PC-9 (cell line): ENCODE measurements around the gene NT5DC3. TPM values are rescaled to one million over a fixed set of nuclear protein-coding genes. Genes with fewer than 3 reads are reported as not detected.

Experiments used
- BruUV-seq: library from RNA; stranded (reverse); fragments of 400-500 nt; replicated peaks from 2 replicates; lab custom pipeline; 2021; lab: Mats Ljungman, UMichigan
- CTCF ChIA-PET: fragments of 300-600 bp; sonication (Branson Sonifier 250); formaldehyde crosslinking; loops from one replicate; lab custom pipeline; 2022; ENCODE audit warnings: antibody characterized with exemption; lab: Charles Lee
- POLR2A ChIA-PET: fragments of 300-600 bp; sonication (Branson Sonifier 250); formaldehyde crosslinking; loops from one replicate; lab custom pipeline; 2022; ENCODE audit warnings: antibody characterized with exemption; ENCODE audit not compliant: unreplicated experiment; lab: Charles Lee
- DNase-seq, 2 experiments: peaks; one replicate each; pipeline versions ENCODE4 v3.0.0 to v3.0.0-alpha.2; 2015 to 2022; ENCODE audit warnings: mixed read lengths in 1 of 2
- H2AFZ ChIP-seq: fragments of 200-600 bp; sonication (generic); 2 replicates; pipeline ENCODE4 v1.8.1; 2017; ENCODE audit warnings: antibody characterized with exemption
- H3F3A ChIP-seq: fragments of 200-600 bp; sonication (generic); 2 replicates; pipeline ENCODE4 v1.8.1; 2017; ENCODE audit warnings: antibody characterized with exemption, mild to moderate bottlenecking, low read depth; ENCODE audit not compliant: insufficient read depth
- H3K27ac ChIP-seq: fragments of 200-600 bp; sonication (generic); 2 replicates; pipeline ENCODE4 v1.6.1; 2016; ENCODE audit warnings: mixed run types
- H3K27me3 ChIP-seq: fragments of 200-600 bp; sonication (generic); 2 replicates; pipeline ENCODE4 v1.6.1; 2016; ENCODE audit warnings: low read depth, mixed run types; ENCODE audit not compliant: insufficient read depth
- H3K36me3 ChIP-seq: fragments of 200-600 bp; sonication (generic); 2 replicates; pipeline ENCODE4 v1.6.1; 2016; ENCODE audit warnings: low read depth, mixed run types
- H3K4me1 ChIP-seq: fragments of 200-600 bp; sonication (generic); replicated peaks from 2 replicates; pipeline ENCODE4 v1.6.1; 2016; ENCODE audit warnings: mixed run types; ENCODE audit not compliant: insufficient read depth
- H3K4me2 ChIP-seq: fragments of 200-600 bp; sonication (generic); 2 replicates; pipeline ENCODE4 v1.6.1; 2017; ENCODE audit warnings: mixed run types
- H3K4me3 ChIP-seq: fragments of 200-600 bp; sonication (generic); 2 replicates; pipeline ENCODE4 v1.6.1; 2016; ENCODE audit warnings: mixed run types
- H3K79me2 ChIP-seq: fragments of 200-600 bp; sonication (generic); 2 replicates; pipeline ENCODE4 v1.6.1; 2017; ENCODE audit warnings: low read depth, mixed run types
- H3K9me2 ChIP-seq: fragments of 200-600 bp; sonication (generic); 2 replicates; pipeline ENCODE4 v1.8.1; 2017; ENCODE audit warnings: mild to moderate bottlenecking; ENCODE audit not compliant: insufficient read depth
- H3K9me3 ChIP-seq: fragments of 200-600 bp; sonication (generic); 2 replicates; pipeline ENCODE4 v1.8.1; 2016; ENCODE audit warnings: low read depth; ENCODE audit not compliant: insufficient read depth
- H4K20me1 ChIP-seq: fragments of 200-600 bp; sonication (generic); 2 replicates; pipeline ENCODE4 v1.8.1; 2017; ENCODE audit not compliant: insufficient read depth
- EZH2 ChIP-seq: fragments of 200-600 bp; sonication (generic); IDR thresholded peaks from 2 replicates; pipeline ENCODE4 v1.8.0; 2017; ENCODE audit warnings: antibody characterized with exemption, low read depth
- intact Hi-C: fragments of 100-400 bp; cut with micrococcal nuclease; formaldehyde crosslinking; loops from one replicate; pipeline ENCODE4 v1.10.0; 2022; ENCODE audit not compliant: unreplicated experiment
- total RNA-seq: library from RNA; stranded (reverse); gene quantifications from 2 replicates; pipeline ENCODE4 v1.2.3, GENCODE V29; 2021
- TF ChIP-seq, protein P1 (sequence below): fragments of 200-600 bp; sonication (generic); conservative IDR thresholded peaks from 2 replicates; pipeline ENCODE4 v1.6.1; 2017; ENCODE audit warnings: mixed run types, antibody characterized with exemption, mild to moderate bottlenecking, moderate library complexity

NT5DC3 gene
- total RNA-seq, 1 experiment from 2014 or later: 13.2 TPM

DNA sequence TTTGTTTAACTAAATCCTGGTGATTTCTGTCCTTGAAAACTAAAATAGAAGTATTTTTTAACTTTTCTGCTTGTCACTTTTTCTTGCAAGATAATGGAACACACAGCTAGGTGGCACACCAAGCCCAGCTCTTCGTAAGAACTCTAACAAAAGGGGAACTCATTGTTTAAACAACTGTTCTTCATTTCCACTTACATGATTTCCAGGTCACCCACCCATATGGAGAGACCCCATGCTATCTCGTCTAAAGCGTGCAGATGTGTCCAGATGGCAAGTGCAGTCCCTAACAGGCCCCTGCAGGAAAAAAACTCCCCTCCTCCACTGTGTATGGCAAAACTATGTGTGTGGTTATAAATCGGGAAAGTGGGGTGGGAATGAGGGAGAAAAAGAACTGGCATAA, 43.3 kb upstream of the NT5DC3 start:
- intact Hi-C loops: loop anchor here (1.0 kb wide), 2 partner anchors 225 to 1169 kb away; no protein-coding TSS in a partner anchor
- H3F3A ChIP-seq: peaks cover 3% of the 10 kb centered on the region; the same call in 1 of the 2 replicates
- no peak overlapping the region for H2AFZ ChIP-seq
- H3K79me2 ChIP-seq: no peaks in the 10 kb centered on the region
- H3K4me2 ChIP-seq: no peak overlapping the region
- H3K4me1 ChIP-seq: peaks cover 7% of the 10 kb centered on the region; the same call in 1 of the 2 replicates
- CTCF ChIA-PET: interaction anchor here (0.6 to 0.8 kb wide), 2 partner anchors 37 to 225 kb away, joined by 3 read pairs; no protein-coding TSS in a partner anchor
- POLR2A ChIA-PET: interaction anchor here (0.7 kb wide), 2 partner anchors 46 to 77 kb away, joined by 3 to 8 read pairs; partner anchors contain the start of gene HSP90B1
- H3K9me2 ChIP-seq: no peaks in the 10 kb centered on the region
- no peak for DNase-seq
- H3K9me3 ChIP-seq: no peaks in the 10 kb centered on the region
- no peak overlapping the region for H3K27ac ChIP-seq
- no peaks in the 10 kb centered on the region for H3K27me3 ChIP-seq
- no peak for TF ChIP-seq EZH2
- TF ChIP-seq, protein P1, sequence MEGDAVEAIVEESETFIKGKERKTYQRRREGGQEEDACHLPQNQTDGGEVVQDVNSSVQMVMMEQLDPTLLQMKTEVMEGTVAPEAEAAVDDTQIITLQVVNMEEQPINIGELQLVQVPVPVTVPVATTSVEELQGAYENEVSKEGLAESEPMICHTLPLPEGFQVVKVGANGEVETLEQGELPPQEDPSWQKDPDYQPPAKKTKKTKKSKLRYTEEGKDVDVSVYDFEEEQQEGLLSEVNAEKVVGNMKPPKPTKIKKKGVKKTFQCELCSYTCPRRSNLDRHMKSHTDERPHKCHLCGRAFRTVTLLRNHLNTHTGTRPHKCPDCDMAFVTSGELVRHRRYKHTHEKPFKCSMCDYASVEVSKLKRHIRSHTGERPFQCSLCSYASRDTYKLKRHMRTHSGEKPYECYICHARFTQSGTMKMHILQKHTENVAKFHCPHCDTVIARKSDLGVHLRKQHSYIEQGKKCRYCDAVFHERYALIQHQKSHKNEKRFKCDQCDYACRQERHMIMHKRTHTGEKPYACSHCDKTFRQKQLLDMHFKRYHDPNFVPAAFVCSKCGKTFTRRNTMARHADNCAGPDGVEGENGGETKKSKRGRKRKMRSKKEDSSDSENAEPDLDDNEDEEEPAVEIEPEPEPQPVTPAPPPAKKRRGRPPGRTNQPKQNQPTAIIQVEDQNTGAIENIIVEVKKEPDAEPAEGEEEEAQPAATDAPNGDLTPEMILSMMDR: peak; percentile 62
- H3K36me3 ChIP-seq: no peaks in the 10 kb centered on the region
- no peak overlapping the region for H3K4me3 ChIP-seq
- no peaks in the 10 kb centered on the region for H4K20me1 ChIP-seq
- no TSS peak for BruUV-seq

DNA sequence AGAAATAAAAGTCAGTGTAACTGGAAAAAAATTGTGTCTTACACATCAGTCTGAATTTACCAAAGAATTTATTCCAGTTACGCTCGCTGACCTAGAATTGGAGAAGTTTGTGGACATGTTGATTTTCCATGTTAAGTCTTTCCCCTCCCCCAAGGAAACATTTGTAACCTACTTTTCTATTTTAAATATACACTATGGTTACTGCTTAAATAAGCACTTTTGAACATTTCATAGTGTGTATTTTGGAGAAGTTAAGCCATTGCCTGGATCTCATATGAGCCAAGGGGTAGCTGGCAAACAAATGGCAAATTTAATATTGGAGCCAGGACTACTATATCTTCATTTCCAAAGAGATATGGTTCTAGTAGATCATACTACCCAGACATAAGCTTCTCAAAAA, 42.9 kb upstream of the NT5DC3 start:
- no TSS peak for BruUV-seq
- no peaks in the 10 kb centered on the region for H4K20me1 ChIP-seq
- TF ChIP-seq, protein P1: no peak
- no peak for TF ChIP-seq EZH2
- no peak overlapping the region for H2AFZ ChIP-seq
- H3K4me1 ChIP-seq: peaks cover 7% of the 10 kb centered on the region; the same call in 1 of the 2 replicates
- no peaks in the 10 kb centered on the region for H3K9me2 ChIP-seq
- DNase-seq: no peak
- H3K27ac ChIP-seq: no peak overlapping the region
- intact Hi-C loops: loop anchor here (1.0 kb wide), 2 partner anchors 225 to 1169 kb away; no protein-coding TSS in a partner anchor
- ChIA-PET CTCF (interaction anchor here (0.6 to 0.8 kb wide), 2 partner anchors 37 to 226 kb away, joined by 3 read pairs; no protein-coding TSS in a partner anchor), POLR2A (interaction anchor here (0.7 kb wide), 2 partner anchors 46 to 77 kb away, joined by 3 to 8 read pairs; partner anchors contain the start of gene HSP90B1)
- H3K36me3 ChIP-seq: no peaks in the 10 kb centered on the region
- H3K27me3 ChIP-seq: no peaks in the 10 kb centered on the region
- H3K9me3 ChIP-seq: no peaks in the 10 kb centered on the region
- H3K4me2 ChIP-seq: no peak overlapping the region
- no peak overlapping the region for H3K4me3 ChIP-seq
- peaks cover 3% of the 10 kb centered on the region; the same call in 1 of the 2 replicates for H3F3A ChIP-seq
- no peaks in the 10 kb centered on the region for H3K79me2 ChIP-seq

DNA sequence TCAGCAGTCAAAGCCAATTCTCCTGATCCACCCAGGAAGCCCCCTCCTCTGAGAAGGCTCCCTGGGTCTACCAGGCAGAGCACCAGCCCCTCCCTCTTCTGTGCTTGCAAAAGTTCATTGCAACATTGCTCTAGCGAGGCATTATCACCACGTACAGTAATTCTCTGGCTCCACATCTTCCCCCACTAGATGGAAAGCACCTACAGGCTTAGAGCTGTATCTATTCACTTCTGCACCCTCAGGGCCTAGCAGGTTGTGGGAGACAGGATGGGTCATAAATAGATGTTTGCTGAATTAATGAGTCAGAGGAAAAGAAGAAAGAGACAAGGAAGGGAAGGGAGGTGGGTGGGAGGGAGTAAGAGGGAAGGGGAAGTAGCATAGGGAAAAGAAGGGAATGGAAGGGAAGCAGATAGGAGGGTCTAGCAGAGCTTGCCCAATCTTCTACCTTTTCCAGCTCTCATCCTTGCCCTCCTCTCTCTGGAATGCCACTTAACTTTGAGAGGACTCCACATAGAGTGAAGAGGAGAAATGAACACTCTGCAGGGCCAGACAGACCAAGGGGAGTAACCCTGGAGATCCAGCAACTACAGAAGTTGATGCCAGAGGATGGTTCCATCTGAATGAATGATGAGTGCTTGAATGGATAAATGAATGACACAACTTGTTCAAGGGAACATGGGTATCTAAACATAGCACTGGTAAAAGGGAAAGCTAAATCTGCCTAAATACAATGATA, 42.0 kb upstream of the NT5DC3 start:
- H3K27me3 ChIP-seq: no peaks in the 10 kb centered on the region
- no peak for DNase-seq
- peaks cover 3% of the 10 kb centered on the region; the same call in 1 of the 2 replicates for H3F3A ChIP-seq
- no peak overlapping the region for H2AFZ ChIP-seq
- H4K20me1 ChIP-seq: no peaks in the 10 kb centered on the region
- no peak overlapping the region for H3K27ac ChIP-seq
- no peaks in the 10 kb centered on the region for H3K36me3 ChIP-seq
- CTCF ChIA-PET: interaction anchor here (0.6 kb wide), 1 partner anchor 297 kb away, joined by 6 read pairs; no protein-coding TSS in a partner anchor
- intact Hi-C loops: no loop called here
- no TSS peak for BruUV-seq
- H3K4me3 ChIP-seq: no peak overlapping the region
- POLR2A ChIA-PET: interaction anchor here (0.7 kb wide), 1 partner anchor 71 kb away, joined by 4 read pairs; no protein-coding TSS in a partner anchor
- H3K79me2 ChIP-seq: no peaks in the 10 kb centered on the region
- H3K9me3 ChIP-seq: no peaks in the 10 kb centered on the region
- TF ChIP-seq EZH2: no peak
- TF ChIP-seq, protein P1: no peak
- no peak overlapping the region for H3K4me2 ChIP-seq
- peaks cover 7% of the 10 kb centered on the region; the same call in 1 of the 2 replicates for H3K4me1 ChIP-seq
- H3K9me2 ChIP-seq: no peaks in the 10 kb centered on the region
